ENCODE results near the gene TSEN2. TPM values are rescaled to one million over a fixed set of nuclear protein-coding genes. Genes with fewer than 3 reads are reported as not detected.

TSEN2 gene
- 26.5 and 28.1 TPM in 2 replicates for total RNA-seq
- long read RNA-seq, transcript TSEN2-201 (12 exons, 2,381 nt) = major isoform, 8 of 101 reads
- long read RNA-seq, partial matches to known transcripts = 35 of 101 reads
- long read RNA-seq, other reads (novel, unspliced or antisense) = 55 of 101 reads

- Mint-ChIP-seq H3K36me3 (ENCODE audit: low read depth) (peaks cover 2% of the 10 kb centered on the region), H3K4me1 (peaks cover 41% of the 10 kb centered on the region), H3K9me3 (no peaks in the 10 kb centered on the region), H3K4me3 (peak within 1 kb of the TSS; percentile 96), H3K27ac (ENCODE audit: unreplicated experiment) (peak within 1 kb of the TSS; percentile 97), H3K27me3 (ENCODE audit: low read depth) (peaks cover 15% of the 10 kb centered on the region)
- DNase-seq (ENCODE audit: low read depth, low spot score) = peak; percentile 96
- no peak for TF ChIP-seq CTCF (conservative IDR thresholded peaks at IDR 0.05)
Measured at GRCh38 chr3:12484198-12484982, at the start of gene TSEN2. TSS of gene TSEN2 (plus strand) at chr3:12484480. CDS start at chr3:12489801, 5,321 bp downstream.

GRCh38 chr3:12436514-12437220 is 47.6 kb upstream of the TSEN2 start:
- Mint-ChIP-seq H3K4me1 (peaks cover 4% of the 10 kb centered on the region), H3K4me3 (no peak overlapping the region)
- no peak for DNase-seq (ENCODE audit: low read depth, low spot score)

GRCh38 chr3:12437221-12437605 is 47.1 kb upstream of the TSEN2 start:
- Mint-ChIP-seq H3K9me3 (no peaks in the 10 kb centered on the region), H3K27me3 (ENCODE audit: low read depth) (peaks cover 18% of the 10 kb centered on the region), H3K4me3 (no peak overlapping the region), H3K27ac (ENCODE audit: unreplicated experiment) (no peak overlapping the region), H3K4me1 (peaks cover 4% of the 10 kb centered on the region), H3K36me3 (ENCODE audit: low read depth) (no peaks in the 10 kb centered on the region)
- no peak for TF ChIP-seq CTCF (conservative IDR thresholded peaks at IDR 0.05)
- DNase-seq (ENCODE audit: low read depth, low spot score) = no peak

More at GRCh38 chr3:12436514-12437220, 47.6 kb upstream of the TSEN2 start:
- TF ChIP-seq CTCF (conservative IDR thresholded peaks at IDR 0.05) = no peak
- Mint-ChIP-seq H3K36me3 (ENCODE audit: low read depth) (no peaks in the 10 kb centered on the region), H3K27me3 (ENCODE audit: low read depth) (peaks cover 18% of the 10 kb centered on the region), H3K27ac (ENCODE audit: unreplicated experiment) (no peak overlapping the region), H3K9me3 (no peaks in the 10 kb centered on the region)

- H3K27me3 Mint-ChIP-seq (ENCODE audit: low read depth) = peaks cover 20% of the 10 kb centered on the region
- peaks cover 4% of the 10 kb centered on the region for H3K4me1 Mint-ChIP-seq
- no peak overlapping the region for H3K27ac Mint-ChIP-seq (ENCODE audit: unreplicated experiment)
- no peak for TF ChIP-seq CTCF (conservative IDR thresholded peaks at IDR 0.05)
- no peaks in the 10 kb centered on the region for H3K36me3 Mint-ChIP-seq (ENCODE audit: low read depth)
- no peaks in the 10 kb centered on the region for H3K9me3 Mint-ChIP-seq
- H3K4me3 Mint-ChIP-seq = no peak overlapping the region
- DNase-seq (ENCODE audit: low read depth, low spot score) = no peak
Measured at GRCh38 chr3:12437861-12438260, 46.4 kb upstream of the TSEN2 start.

- no peak for TF ChIP-seq CTCF (conservative IDR thresholded peaks at IDR 0.05)
- H3K27ac Mint-ChIP-seq (ENCODE audit: unreplicated experiment) = no peak overlapping the region
Measured at GRCh38 chr3:12438318-12438717, 46.0 kb upstream of the TSEN2 start.

More at GRCh38 chr3:12438318-12438717, 46.0 kb upstream of the TSEN2 start:
- no peak overlapping the region for H3K4me3 Mint-ChIP-seq
- DNase-seq (ENCODE audit: low read depth, low spot score) = no peak
- no peaks in the 10 kb centered on the region for H3K36me3 Mint-ChIP-seq (ENCODE audit: low read depth)
- peaks cover 24% of the 10 kb centered on the region for H3K27me3 Mint-ChIP-seq (ENCODE audit: low read depth)
- H3K9me3 Mint-ChIP-seq = no peaks in the 10 kb centered on the region
- peaks cover 7% of the 10 kb centered on the region for H3K4me1 Mint-ChIP-seq
